ENCODE results near the gene ME3.
"Not testable (repeated sequence)": the region's sequence is repeated elsewhere in the genome, so short reads cannot be mapped to it uniquely, and the experiment has no call there.

DNA sequence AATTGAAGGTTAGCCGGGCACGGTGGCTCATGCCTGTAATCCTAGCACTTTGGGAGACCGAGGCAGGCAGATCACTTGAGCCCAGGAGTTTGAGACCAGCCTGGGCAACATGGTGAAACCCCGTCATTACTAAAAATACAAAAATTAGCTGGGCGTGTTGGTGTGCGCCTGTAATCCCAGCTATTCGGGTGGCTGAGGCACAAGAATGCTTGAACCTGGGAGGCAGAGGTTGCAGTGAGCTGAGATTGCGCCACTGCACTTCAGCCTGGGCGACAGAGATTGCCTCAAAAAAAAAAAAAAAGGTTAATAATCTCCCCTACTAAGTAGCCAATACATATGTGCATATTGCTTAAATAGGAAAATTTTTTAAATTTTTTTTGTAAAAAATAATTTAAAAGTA, 255.5 kb downstream of the ME3 start:
- not testable (repeated sequence) for TF ChIP-seq FOSL2 (IDR thresholded peaks at IDR 0.05); FOSL2 (CRISPR knock-in tag; IDR thresholded peaks at IDR 0.05); FOXS1 (CRISPR knock-in tag; IDR thresholded peaks at IDR 0.05); RNF2 (IDR thresholded peaks at IDR 0.05; ENCODE audit: borderline replicate concordance, low read depth); RFX5 (IDR thresholded peaks at IDR 0.05); POLR2A (IDR thresholded peaks at IDR 0.05; ENCODE audit: low read length); SMC3 (IDR thresholded peaks at IDR 0.05); CBX2 (IDR thresholded peaks at IDR 0.05; ENCODE audit: borderline replicate concordance, low read depth); CBX8 (IDR thresholded peaks at IDR 0.05)
- TF ChIP-seq, protein P1, sequence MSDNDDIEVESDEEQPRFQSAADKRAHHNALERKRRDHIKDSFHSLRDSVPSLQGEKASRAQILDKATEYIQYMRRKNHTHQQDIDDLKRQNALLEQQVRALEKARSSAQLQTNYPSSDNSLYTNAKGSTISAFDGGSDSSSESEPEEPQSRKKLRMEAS (IDR thresholded peaks at IDR 0.05) = not testable (repeated sequence)
- TF ChIP-seq, protein P2, sequence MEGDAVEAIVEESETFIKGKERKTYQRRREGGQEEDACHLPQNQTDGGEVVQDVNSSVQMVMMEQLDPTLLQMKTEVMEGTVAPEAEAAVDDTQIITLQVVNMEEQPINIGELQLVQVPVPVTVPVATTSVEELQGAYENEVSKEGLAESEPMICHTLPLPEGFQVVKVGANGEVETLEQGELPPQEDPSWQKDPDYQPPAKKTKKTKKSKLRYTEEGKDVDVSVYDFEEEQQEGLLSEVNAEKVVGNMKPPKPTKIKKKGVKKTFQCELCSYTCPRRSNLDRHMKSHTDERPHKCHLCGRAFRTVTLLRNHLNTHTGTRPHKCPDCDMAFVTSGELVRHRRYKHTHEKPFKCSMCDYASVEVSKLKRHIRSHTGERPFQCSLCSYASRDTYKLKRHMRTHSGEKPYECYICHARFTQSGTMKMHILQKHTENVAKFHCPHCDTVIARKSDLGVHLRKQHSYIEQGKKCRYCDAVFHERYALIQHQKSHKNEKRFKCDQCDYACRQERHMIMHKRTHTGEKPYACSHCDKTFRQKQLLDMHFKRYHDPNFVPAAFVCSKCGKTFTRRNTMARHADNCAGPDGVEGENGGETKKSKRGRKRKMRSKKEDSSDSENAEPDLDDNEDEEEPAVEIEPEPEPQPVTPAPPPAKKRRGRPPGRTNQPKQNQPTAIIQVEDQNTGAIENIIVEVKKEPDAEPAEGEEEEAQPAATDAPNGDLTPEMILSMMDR (IDR thresholded peaks at IDR 0.05) = not testable (repeated sequence)

Data from A549 (cell line).